Astrocyte (in vitro differentiated cells and primary cell): Measurements from ENCODE around the gene HNRNPM. TPM values are rescaled to one million over a fixed set of nuclear protein-coding genes. Genes with fewer than 3 reads are reported as not detected.

Source experiments
- DNase-seq: peaks from one replicate; pipeline ENCODE4 v3.0.0-alpha.2; 2010; ENCODE audit warnings: low read depth
- FAIRE-seq: peaks from 2 replicates; lab custom pipeline; 2011; peaks lifted over from hg19 to GRCh38; lab: Jason Lieb, UNC
- H2AFZ ChIP-seq: 2 replicates; pipeline ENCODE4 v1.6.0; 2012; ENCODE audit warnings: low read depth, low read length, inconsistent platforms
- H3K27ac ChIP-seq: 2 replicates; pipeline ENCODE4 v1.5.1; 2011; ENCODE audit warnings: low read depth, low read length, inconsistent platforms
- H3K27me3 ChIP-seq: 2 replicates; pipeline ENCODE4 v1.6.0; 2011; ENCODE audit warnings: low read length, inconsistent platforms; ENCODE audit not compliant: insufficient read depth
- H3K36me3 ChIP-seq: 2 replicates; pipeline ENCODE4 v1.5.1; 2011; ENCODE audit warnings: low read length, inconsistent platforms; ENCODE audit not compliant: insufficient read depth
- H3K4me1 ChIP-seq: 2 replicates; pipeline ENCODE4 v1.5.1; 2011; ENCODE audit warnings: low read length, inconsistent platforms; ENCODE audit not compliant: insufficient read depth
- H3K4me2 ChIP-seq: 2 replicates; pipeline ENCODE4 v1.6.0; 2012; ENCODE audit warnings: low read length, inconsistent platforms
- H3K4me3 ChIP-seq: 2 replicates; pipeline ENCODE4 v1.5.1; 2011; ENCODE audit warnings: low read depth, mild to moderate bottlenecking, low read length, inconsistent platforms; ENCODE audit not compliant: insufficient read depth
- H3K79me2 ChIP-seq: 2 replicates; pipeline ENCODE4 v1.6.0; 2012; ENCODE audit warnings: mild to moderate bottlenecking, low read length, inconsistent platforms; ENCODE audit not compliant: insufficient read depth
- H3K9ac ChIP-seq: 2 replicates; pipeline ENCODE4 v1.6.0; 2012; ENCODE audit warnings: mild to moderate bottlenecking, low read length, inconsistent platforms
- H3K9me3 ChIP-seq: 2 replicates; pipeline ENCODE4 v1.5.1; 2012; ENCODE audit warnings: low read depth, mild to moderate bottlenecking, low read length, inconsistent platforms; ENCODE audit not compliant: insufficient read depth
- H4K20me1 ChIP-seq: 2 replicates; pipeline ENCODE4 v1.6.0; 2012; ENCODE audit warnings: low read length, inconsistent platforms; ENCODE audit not compliant: insufficient read depth
- H3K27ac Mint-ChIP-seq: one replicate; pipeline ENCODE4 v1.8.0; 2021; ENCODE audit warnings: mild to moderate bottlenecking, mixed read lengths; ENCODE audit not compliant: unreplicated experiment
- H3K27me3 Mint-ChIP-seq: one replicate; pipeline ENCODE4 v1.8.0; 2021; ENCODE audit warnings: low read depth, mixed read lengths; ENCODE audit not compliant: unreplicated experiment
- H3K36me3 Mint-ChIP-seq: one replicate; pipeline ENCODE4 v1.8.0; 2021; ENCODE audit warnings: low read depth, mixed read lengths; ENCODE audit not compliant: unreplicated experiment
- H3K4me1 Mint-ChIP-seq: one replicate; pipeline ENCODE4 v1.8.0; 2021; ENCODE audit warnings: low read depth, mixed read lengths; ENCODE audit not compliant: unreplicated experiment
- H3K4me3 Mint-ChIP-seq: one replicate; pipeline ENCODE4 v1.8.0; 2021; ENCODE audit warnings: mild to moderate bottlenecking, moderate library complexity, mixed read lengths; ENCODE audit not compliant: unreplicated experiment
- H3K9me3 Mint-ChIP-seq: one replicate; pipeline ENCODE4 v1.8.0; 2021; ENCODE audit warnings: mild to moderate bottlenecking, mixed read lengths; ENCODE audit not compliant: unreplicated experiment
- CTCF ChIP-seq: IDR thresholded peaks from 2 replicates; pipeline ENCODE4 v1.5.1; 2011; ENCODE audit warnings: low read depth, mild to moderate bottlenecking, inconsistent platforms, low read length, moderate library complexity; ENCODE audit not compliant: insufficient read depth
- EZH2 ChIP-seq: IDR thresholded peaks from 2 replicates; pipeline ENCODE4 v1.6.1; 2012; ENCODE audit warnings: mild to moderate bottlenecking, low read length, inconsistent platforms; ENCODE audit not compliant: insufficient read depth
- total RNA-seq: library from RNA; stranded (reverse); gene quantifications from 2 replicates; pipeline ENCODE4 v1.2.1, GENCODE V29; 2021

Gene HNRNPM
- total RNA-seq, 1 donor from 2014 or later: 172 TPM

DNA sequence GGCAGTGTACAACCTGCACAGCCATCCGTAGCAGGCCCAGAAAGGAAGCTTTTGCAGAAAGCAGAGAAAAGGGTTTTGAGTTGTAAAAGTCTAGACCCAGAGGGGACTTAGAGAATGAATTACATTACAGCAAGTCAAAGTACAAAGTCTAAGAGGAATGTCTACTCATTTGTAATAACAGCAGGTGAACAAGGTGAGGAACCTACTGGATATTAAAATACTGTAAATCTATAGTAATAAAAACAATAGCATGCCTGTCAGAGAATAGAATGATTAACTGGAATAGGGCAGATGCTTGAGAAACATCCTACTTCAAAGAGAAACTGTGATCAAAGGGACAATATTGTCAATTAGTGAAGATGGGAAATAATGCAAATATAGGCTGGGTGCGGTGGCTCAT, 87.5 kb downstream of the HNRNPM start:
- Histone ChIP-seq H2AFZ (no peak overlapping the region), H3K4me3 (no peak overlapping the region), H4K20me1 (peaks cover 17% of the 10 kb centered on the region), H3K27me3 (no peaks in the 10 kb centered on the region), H3K4me1 (peaks cover under 1% of the 10 kb centered on the region), H3K79me2 (peaks cover 2% of the 10 kb centered on the region), H3K9me3 (no peaks in the 10 kb centered on the region), H3K36me3 (no peaks in the 10 kb centered on the region), H3K27ac (no peak overlapping the region), H3K9ac (no peak overlapping the region), H3K4me2 (no peak overlapping the region)
- Mint-ChIP-seq H3K4me1 (peaks cover 2% of the 10 kb centered on the region), H3K27ac (no peak overlapping the region), H3K27me3 (no peaks in the 10 kb centered on the region), H3K36me3 (peaks cover 4% of the 10 kb centered on the region), H3K4me3 (no peak overlapping the region), H3K9me3 (peaks cover 3% of the 10 kb centered on the region)
- TF ChIP-seq EZH2: no peak
- TF ChIP-seq CTCF: no peak
- FAIRE-seq (no peak), DNase-seq (no peak)

- Histone ChIP-seq H3K9ac (no peak overlapping the region), H3K4me2 (no peak overlapping the region), H3K4me1 (no peaks in the 10 kb centered on the region), H3K79me2 (no peaks in the 10 kb centered on the region), H3K4me3 (no peak overlapping the region), H3K27ac (no peak overlapping the region), H2AFZ (no peak overlapping the region), H3K9me3 (no peaks in the 10 kb centered on the region), H3K27me3 (no peaks in the 10 kb centered on the region), H3K36me3 (no peaks in the 10 kb centered on the region), H4K20me1 (no peaks in the 10 kb centered on the region)
- Mint-ChIP-seq H3K36me3 (peaks cover 1% of the 10 kb centered on the region), H3K4me1 (no peaks in the 10 kb centered on the region), H3K9me3 (no peaks in the 10 kb centered on the region), H3K27me3 (no peaks in the 10 kb centered on the region), H3K4me3 (no peak overlapping the region), H3K27ac (no peak overlapping the region)
- FAIRE-seq: no peak
- TF ChIP-seq CTCF (no peak), EZH2 (no peak)
- no peak for DNase-seq
Measured at GRCh38 chr19:8536282-8536681, 91.5 kb downstream of the HNRNPM start.

DNA sequence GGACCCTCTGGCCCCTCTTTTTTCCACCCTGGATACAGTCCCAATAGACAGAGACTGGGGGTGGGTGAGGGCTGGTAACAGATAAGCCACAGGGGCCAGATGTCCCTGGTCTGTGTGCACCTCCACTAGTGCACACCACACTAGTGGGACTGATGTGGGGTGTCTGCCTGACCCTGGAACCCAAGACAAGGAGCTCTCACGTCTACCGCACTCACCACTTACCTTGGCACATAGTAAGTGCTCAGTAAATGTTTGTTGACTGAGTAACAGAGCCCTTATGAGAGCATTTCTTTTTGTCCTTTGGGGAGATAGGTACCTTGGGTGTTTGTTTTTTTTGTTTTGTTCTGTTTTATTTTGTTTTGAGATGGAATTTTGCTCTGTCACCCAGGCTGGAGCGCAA, 92.3 kb downstream of the HNRNPM start:
- no peak overlapping the region for H3K4me3 Mint-ChIP-seq
- Histone ChIP-seq H3K4me1 (no peaks in the 10 kb centered on the region), H3K9me3 (no peaks in the 10 kb centered on the region)

More for the DNA sequence above, 92.3 kb downstream of the HNRNPM start:
- Histone ChIP-seq H2AFZ (no peak overlapping the region), H3K36me3 (no peaks in the 10 kb centered on the region), H3K79me2 (no peaks in the 10 kb centered on the region), H3K4me2 (no peak overlapping the region), H3K4me3 (no peak overlapping the region), H3K9ac (no peak overlapping the region), H4K20me1 (no peaks in the 10 kb centered on the region), H3K27me3 (no peaks in the 10 kb centered on the region), H3K27ac (no peak overlapping the region)
- Mint-ChIP-seq H3K36me3 (peaks cover 4% of the 10 kb centered on the region), H3K27ac (no peak overlapping the region), H3K4me1 (no peaks in the 10 kb centered on the region), H3K9me3 (no peaks in the 10 kb centered on the region), H3K27me3 (no peaks in the 10 kb centered on the region)
- FAIRE-seq: no peak
- no peak for TF ChIP-seq CTCF
- no peak for TF ChIP-seq EZH2
- DNase-seq: no peak

Other genes with a start within 250 kb of the HNRNPM start
- 13.3 and 15.7 TPM in 2 replicates for gene CERS4, start 235.6 kb upstream of the HNRNPM start, total RNA-seq
- gene CD320, start 136.6 kb upstream of the HNRNPM start, total RNA-seq: 35.6 and 42.2 TPM in 2 replicates
- gene NDUFA7, start 123.6 kb upstream of the HNRNPM start, total RNA-seq: 45.4 and 49.3 TPM in 2 replicates
- gene RPS28, start 123.5 kb upstream of the HNRNPM start, total RNA-seq: 1,111 and 1,198 TPM in 2 replicates
- gene KANK3, start 101.7 kb upstream of the HNRNPM start, total RNA-seq: 0.94 and 2.9 TPM in 2 replicates
- 110 and 115 TPM in 2 replicates for gene ANGPTL4, start 80.8 kb upstream of the HNRNPM start, total RNA-seq
- gene RAB11B, start 54.6 kb upstream of the HNRNPM start, total RNA-seq: 85.2 and 89.1 TPM in 2 replicates
- 29.0 and 30.9 TPM in 2 replicates for gene MARCHF2, start 31.7 kb upstream of the HNRNPM start, total RNA-seq
- 0.25 and 0.36 TPM in 2 replicates for gene PRAM1, start 57.7 kb downstream of the HNRNPM start, total RNA-seq
- gene ZNF414, start 69.2 kb downstream of the HNRNPM start, total RNA-seq: 15.8 and 17.2 TPM in 2 replicates
- 0.12 and 0.23 TPM in 2 replicates for gene MYO1F, start 132.5 kb downstream of the HNRNPM start, total RNA-seq
- gene ADAMTS10, start 165.7 kb downstream of the HNRNPM start, total RNA-seq: 34.0 and 35.1 TPM in 2 replicates
- gene NFILZ, start 185.7 kb downstream of the HNRNPM start, total RNA-seq: not detected in 2 replicates